GM18867 (cell line): Measurements from ENCODE around the gene CERCAM.
"Not testable (repeated sequence)": the region's sequence is repeated elsewhere in the genome, so short reads cannot be mapped to it uniquely, and the experiment has no call there.

Experiments
- ATAC-seq: cut with Tn5 transposase; IDR thresholded peaks from one replicate; pipeline ENCODE4 v1.9.1; 2021; ENCODE audit warnings: mild to moderate bottlenecking, moderate library complexity; ENCODE audit not compliant: unreplicated experiment

Gene CERCAM

DNA sequence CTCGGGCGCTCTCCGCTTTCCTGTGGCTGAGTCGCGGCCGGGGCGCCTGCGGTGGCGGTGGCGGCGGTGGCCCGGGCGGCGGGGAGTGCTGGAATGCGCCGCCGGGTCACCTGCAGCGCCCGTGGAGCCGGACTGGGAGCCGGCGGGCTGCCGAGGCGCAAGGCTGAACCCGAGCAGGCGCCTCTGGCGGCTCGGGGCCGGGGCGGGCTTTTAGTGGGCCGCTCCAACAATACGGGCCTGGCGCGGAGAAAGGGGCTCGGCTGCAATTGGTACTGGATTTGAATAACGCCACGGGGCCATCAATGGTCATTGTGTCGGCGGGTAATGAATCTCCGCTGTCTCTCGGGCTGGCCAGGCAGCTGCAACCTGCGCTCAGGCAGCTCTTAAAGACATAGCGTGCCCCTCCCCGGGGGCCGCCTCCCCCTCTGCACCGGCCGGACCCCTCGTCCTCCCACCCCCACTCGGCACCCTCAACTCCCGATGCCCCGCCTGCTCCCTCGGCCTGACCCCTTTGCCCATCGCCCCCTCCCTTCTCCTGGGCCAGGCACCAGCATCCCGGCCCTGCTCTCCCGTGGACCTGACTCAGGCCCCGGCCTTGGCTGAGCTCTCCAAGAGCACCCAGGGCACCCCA lies 27.4 kb upstream of the CERCAM start:
- no peak for ATAC-seq

DNA sequence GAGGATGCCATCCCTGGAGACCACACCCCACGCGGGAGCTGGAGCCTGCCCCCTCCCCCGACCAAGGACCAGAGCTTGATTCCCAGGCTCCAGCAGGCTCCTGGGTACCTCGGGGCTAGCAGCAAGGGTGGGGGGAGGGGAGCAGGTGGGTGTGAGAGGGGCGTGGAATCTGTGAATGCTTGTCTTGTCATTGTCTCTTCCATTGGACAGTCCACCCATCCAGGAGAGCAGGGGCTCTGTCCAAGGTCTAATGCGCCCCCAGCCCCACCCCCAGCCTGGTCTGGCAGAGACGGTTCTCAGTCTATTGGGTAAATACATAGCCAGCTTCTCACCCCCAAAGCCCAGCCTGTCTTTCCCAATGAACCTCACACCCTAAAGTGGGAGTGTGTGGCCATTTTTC lies 26.7 kb upstream of the CERCAM start:
- ATAC-seq: no peak

GRCh38 chr9:128394379-128395168 lies 26.1 kb upstream of the CERCAM start:
- no peak for ATAC-seq

- ATAC-seq: no peak
Measured at GRCh38 chr9:128396970-128397613, 23.6 kb upstream of the CERCAM start.

DNA sequence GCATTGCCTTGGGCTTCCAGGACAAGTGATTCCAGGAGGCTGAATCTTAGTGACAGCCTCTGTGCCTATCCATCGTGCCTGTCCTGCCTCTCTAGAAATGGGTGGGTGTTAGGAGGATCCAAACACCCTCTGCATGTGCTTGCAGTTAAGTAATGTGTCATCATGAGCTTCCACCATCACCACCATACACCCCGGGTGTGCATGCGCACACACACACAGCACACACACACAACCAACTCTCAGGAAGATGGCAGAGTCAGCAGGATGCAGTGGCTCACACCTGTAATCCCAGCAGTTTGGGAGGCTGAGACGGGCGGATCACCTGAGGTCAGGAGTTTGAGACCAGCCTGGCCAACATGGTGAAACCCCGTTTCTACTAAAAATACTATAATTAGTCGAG lies 22.8 kb upstream of the CERCAM start:
- ATAC-seq: no peak

DNA sequence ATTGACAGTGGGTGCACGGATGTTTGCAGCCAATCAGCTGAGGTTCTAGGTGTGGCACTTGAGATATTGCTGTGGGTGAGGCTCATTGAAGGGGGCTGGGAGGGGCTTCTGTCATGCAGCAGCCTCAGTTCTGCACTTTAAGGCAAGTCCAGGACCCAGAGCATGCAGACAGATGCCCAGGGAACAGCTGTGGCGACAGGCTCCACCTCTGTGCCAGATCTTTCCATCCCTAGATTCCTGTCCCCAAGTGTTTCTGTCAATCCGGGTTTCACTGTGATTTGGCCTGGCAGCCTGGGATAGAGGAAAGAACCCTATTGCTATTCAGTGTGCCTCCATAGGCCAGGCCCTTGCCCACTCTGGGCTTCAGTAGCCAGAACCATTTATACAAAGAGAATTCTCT lies 20.8 kb upstream of the CERCAM start:
- ATAC-seq: no peak

GRCh38 chr9:128404560-128404959 lies 16.1 kb upstream of the CERCAM start:
- ATAC-seq: no peak

DNA sequence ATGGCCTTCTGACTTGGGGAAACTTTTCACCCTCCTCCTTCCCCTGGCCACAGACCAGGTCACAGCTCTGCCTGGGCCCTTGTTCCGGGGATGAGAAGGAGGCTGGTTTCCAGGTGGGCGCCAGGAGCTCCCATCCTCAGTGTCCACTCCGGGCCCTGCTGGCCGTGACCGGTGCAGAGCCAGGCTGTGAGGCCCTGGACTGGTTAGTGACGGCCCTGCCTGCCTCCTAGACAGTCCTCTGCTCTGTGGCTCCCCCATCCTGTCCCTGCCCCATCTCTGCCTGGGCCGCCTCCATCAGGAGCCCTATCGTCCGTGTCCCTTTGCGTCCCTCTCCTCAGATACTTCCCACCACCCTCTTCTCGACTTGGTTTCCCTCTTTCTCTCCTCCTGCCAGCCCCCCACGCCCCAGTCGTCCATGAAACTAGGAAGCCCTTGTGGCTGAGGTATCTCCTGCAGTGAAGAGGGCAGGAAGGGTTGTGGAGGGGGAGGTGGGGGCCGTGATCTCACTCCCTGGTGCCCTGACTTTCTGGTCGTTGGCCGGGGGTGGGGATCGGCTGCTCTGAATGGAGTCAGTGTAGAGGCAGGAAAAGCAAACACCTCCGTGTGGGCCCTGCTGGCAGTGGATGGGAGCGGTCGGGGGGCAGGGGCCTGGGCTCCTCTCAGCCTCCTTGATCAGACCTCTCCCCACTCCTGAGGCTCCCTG lies 15.4 kb upstream of the CERCAM start:
- ATAC-seq: no peak

GRCh38 chr9:128405780-128406171 lies 14.9 kb upstream of the CERCAM start:
- ATAC-seq: no peak

GRCh38 chr9:128406848-128407391 lies 13.7 kb upstream of the CERCAM start:
- ATAC-seq: no peak

GRCh38 chr9:128408963-128409431 lies 11.7 kb upstream of the CERCAM start:
- ATAC-seq: no peak

DNA sequence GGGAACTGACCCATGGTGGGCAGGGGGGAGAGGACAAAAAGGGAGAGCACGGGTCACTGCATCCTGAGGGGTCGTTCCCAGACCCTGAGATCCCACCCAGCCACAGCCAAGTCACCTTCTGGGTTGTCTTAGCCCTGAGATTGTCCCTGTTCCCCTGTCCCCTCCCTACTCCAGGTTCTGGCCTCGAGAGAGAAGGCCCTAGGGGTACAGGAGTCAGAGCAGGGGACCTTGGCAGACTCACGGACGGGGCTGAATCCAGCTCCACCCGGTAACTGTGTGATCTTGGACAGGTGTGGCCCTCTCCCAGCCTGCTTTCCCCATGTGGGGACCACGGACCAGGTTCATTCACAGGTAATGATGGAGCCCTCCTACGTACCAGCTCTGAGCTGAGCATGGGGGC lies 11.2 kb upstream of the CERCAM start:
- ATAC-seq: no peak

GRCh38 chr9:128409978-128410377 lies 10.7 kb upstream of the CERCAM start:
- ATAC-seq: no peak

- ATAC-seq: no peak
Measured at GRCh38 chr9:128411364-128412119, 9.1 kb upstream of the CERCAM start.

- no peak for ATAC-seq
Measured at GRCh38 chr9:128412120-128412790, 8.4 kb upstream of the CERCAM start.

DNA sequence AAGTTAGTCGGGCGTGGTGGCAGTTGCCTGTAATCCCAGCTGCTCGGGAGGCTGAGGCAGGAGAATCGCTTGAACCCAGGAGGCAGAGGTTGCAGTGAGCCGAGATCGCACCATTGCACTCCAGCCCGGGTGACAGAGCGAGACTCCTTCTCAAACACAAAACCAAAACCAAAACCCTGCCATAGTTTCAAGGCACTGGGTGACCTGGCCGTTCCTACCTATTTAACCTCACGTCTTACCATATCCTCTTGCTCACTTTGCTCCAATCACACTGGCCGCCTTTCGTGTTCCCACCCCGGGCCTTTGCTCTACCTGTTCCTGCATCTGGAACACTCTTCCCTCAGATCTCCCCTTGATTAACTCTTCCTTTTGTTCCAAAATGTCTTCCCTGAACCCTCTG lies 6.9 kb upstream of the CERCAM start:
- ATAC-seq: not testable (repeated sequence)

- ATAC-seq: no peak
Measured at GRCh38 chr9:128414461-128414860, 6.2 kb upstream of the CERCAM start.

GRCh38 chr9:128415281-128415680 lies 5.4 kb upstream of the CERCAM start:
- no peak for ATAC-seq

GRCh38 chr9:128416014-128416413 lies 4.6 kb upstream of the CERCAM start:
- no peak for ATAC-seq
